ENCODE results near the gene RCOR1.

GRCh38 chr14:102548616-102549240, 43.7 kb upstream of the RCOR1 start:
- TF ChIP-seq, protein P1, sequence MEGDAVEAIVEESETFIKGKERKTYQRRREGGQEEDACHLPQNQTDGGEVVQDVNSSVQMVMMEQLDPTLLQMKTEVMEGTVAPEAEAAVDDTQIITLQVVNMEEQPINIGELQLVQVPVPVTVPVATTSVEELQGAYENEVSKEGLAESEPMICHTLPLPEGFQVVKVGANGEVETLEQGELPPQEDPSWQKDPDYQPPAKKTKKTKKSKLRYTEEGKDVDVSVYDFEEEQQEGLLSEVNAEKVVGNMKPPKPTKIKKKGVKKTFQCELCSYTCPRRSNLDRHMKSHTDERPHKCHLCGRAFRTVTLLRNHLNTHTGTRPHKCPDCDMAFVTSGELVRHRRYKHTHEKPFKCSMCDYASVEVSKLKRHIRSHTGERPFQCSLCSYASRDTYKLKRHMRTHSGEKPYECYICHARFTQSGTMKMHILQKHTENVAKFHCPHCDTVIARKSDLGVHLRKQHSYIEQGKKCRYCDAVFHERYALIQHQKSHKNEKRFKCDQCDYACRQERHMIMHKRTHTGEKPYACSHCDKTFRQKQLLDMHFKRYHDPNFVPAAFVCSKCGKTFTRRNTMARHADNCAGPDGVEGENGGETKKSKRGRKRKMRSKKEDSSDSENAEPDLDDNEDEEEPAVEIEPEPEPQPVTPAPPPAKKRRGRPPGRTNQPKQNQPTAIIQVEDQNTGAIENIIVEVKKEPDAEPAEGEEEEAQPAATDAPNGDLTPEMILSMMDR (IDR thresholded peaks at IDR 0.05) = no peak
- no peak for TF ChIP-seq POLR2A (IDR thresholded peaks at IDR 0.05)
- TF ChIP-seq EP300 (IDR thresholded peaks at IDR 0.05; ENCODE audit: low read depth) = no peak

Data from transverse colon (tissue), 3 donors.